Activated naive CD4-positive, alpha-beta T cell treated with anti-CD3 and anti-CD28 coated beads for 36 hours (primary cell): ENCODE measurements around the gene XYLT1. TPM values are rescaled to one million over a fixed set of nuclear protein-coding genes. Genes with fewer than 3 reads are reported as not detected.

Source experiments
- CTCF ChIA-PET: fragments of 350-600 bp; sonication (Branson Sonifier 250); formaldehyde crosslinking; loops from one replicate; lab custom pipeline; 2021; ENCODE audit warnings: antibody characterized with exemption; lab: Charles Lee
- DNase-seq: peaks from one replicate; pipeline ENCODE4 v3.0.0-alpha.2; 2020
- H3K27ac Mint-ChIP-seq: one replicate; pipeline ENCODE4 v1.8.0; 2021; ENCODE audit warnings: mild to moderate bottlenecking, mixed read lengths
- H3K27me3 Mint-ChIP-seq: one replicate; pipeline ENCODE4 v1.8.0; 2021; ENCODE audit warnings: low read depth, mixed read lengths
- H3K36me3 Mint-ChIP-seq: one replicate; pipeline ENCODE4 v1.8.0; 2021; ENCODE audit warnings: low read depth, mixed read lengths
- H3K4me1 Mint-ChIP-seq: one replicate; pipeline ENCODE4 v1.8.0; 2021; ENCODE audit warnings: low read depth, mixed read lengths
- H3K4me3 Mint-ChIP-seq: one replicate; pipeline ENCODE4 v1.8.0; 2021; ENCODE audit warnings: mild to moderate bottlenecking, moderate library complexity, mixed read lengths
- H3K9me3 Mint-ChIP-seq: one replicate; pipeline ENCODE4 v1.8.0; 2021; ENCODE audit warnings: mixed read lengths
- intact Hi-C: fragments of 100-400 bp; cut with micrococcal nuclease; formaldehyde crosslinking; loops from one replicate; pipeline ENCODE4 v1.15.1; 2023
- total RNA-seq, 2 experiments: library from RNA; stranded (reverse); gene quantifications; one replicate each; pipeline ENCODE4 v1.2.3, GENCODE V29; 2021

The XYLT1 gene
- total RNA-seq, 2 experiments from 2014 or later: 3.3 to 4.5 TPM

DNA sequence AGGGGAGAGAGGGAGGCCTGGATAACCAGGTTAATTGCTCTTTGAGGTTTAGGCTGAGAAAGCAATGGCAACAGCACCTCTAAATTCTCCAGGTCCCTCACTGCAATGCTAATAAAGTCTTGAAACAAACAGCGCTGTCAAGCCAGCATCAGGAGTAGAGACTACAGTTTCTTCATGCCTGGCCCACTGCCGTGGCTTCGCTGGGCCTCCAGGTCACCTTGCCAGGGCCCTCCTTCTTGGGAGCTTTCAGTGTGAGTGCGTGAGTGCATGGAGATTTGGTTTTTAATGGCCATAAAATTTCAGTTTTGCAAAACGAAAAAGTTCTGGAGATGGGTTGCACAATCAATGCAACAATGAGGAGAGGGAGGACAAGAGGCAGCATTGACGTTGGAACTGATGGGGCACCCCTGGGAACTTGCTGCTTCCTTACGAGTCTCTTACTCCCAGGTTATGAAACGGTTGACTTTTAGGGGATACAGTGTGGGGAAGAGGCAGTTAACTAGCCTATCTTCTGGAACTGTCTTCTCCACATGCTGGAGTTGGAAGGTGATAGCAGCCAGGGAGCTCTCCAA lies 229.4 kb downstream of the XYLT1 start:
- no peak overlapping the region for H3K27ac Mint-ChIP-seq
- no peaks in the 10 kb centered on the region for H3K9me3 Mint-ChIP-seq
- CTCF ChIA-PET: no interaction called here
- peaks cover 2% of the 10 kb centered on the region for H3K36me3 Mint-ChIP-seq
- DNase-seq: no peak
- H3K4me3 Mint-ChIP-seq: no peak overlapping the region
- H3K27me3 Mint-ChIP-seq: no peaks in the 10 kb centered on the region
- peaks cover 22% of the 10 kb centered on the region for H3K4me1 Mint-ChIP-seq
- intact Hi-C loops: no loop called here

DNA sequence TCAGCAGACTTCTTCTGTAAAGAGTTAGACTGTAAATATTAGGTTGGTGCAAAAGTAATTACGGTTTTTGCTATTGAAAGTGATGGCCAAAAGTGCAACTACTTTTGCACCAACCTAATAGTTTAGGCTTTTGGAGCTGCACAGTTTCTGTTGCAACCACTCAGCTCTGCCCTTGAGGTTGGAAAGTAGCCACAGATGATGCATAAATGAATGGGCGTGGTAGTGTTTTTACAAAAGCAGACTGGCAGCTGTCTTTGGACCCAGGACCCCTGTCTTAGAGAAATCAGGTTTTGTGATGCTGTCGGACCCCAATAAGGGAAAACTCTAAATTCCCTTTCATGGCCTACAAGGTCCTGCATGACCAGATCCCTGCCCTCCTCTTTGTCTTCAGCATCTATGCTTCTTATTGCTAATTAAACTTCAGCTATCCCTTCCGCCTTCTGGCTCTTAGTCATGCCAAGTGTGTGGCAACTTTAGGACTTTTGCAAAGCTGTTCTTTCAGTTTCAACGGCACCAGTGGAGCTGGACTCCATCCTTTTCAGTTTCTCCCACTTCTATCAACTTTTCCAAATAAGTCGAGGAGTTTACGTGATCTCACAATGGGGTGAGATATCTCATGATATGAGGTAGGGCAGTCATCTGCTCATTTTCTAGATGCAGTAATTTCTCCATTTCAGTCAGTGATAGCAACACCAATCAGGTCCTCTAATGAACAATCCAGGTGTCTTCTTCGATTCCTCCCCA lies 232.3 kb downstream of the XYLT1 start:
- H3K9me3 Mint-ChIP-seq: no peaks in the 10 kb centered on the region
- CTCF ChIA-PET: interaction anchor here (0.5 to 0.6 kb wide), 2 partner anchors 83 to 376 kb away, joined by 3 read pairs; no protein-coding TSS in a partner anchor
- DNase-seq: peak; percentile 21
- no peaks in the 10 kb centered on the region for H3K27me3 Mint-ChIP-seq
- H3K4me3 Mint-ChIP-seq: no peak overlapping the region
- H3K4me1 Mint-ChIP-seq: peaks cover 22% of the 10 kb centered on the region
- H3K36me3 Mint-ChIP-seq: peaks cover 2% of the 10 kb centered on the region
- H3K27ac Mint-ChIP-seq: no peak overlapping the region
- intact Hi-C loops: no loop called here

DNA sequence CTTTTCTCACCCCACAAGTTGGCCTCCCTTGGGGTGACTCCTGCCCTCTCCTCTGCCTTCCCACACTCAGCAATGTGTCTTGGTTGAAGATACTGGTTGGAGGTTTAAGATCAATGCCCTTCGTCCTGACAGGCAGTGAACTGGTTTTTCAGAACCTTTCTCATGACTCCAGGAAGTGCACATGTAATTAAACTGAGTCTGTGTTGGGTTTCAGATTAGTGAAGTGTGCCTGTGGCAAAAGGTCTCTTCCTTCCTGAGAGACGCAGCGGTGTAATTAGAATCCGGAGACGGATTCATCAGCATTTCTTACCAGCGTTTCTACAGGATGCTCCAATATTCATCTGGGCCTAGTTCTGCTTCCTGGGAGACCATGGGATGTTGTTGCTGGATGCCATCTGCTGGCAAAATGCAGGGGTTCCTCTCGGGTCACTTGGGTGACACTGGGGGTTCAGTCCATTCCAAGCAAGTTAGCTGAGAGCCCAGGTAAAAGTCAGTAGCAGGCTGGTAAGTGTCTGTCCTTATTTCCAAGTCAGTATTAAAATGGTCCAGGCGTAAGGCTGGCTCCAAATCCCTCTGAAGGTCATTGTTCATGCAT lies 233.3 kb downstream of the XYLT1 start:
- CTCF ChIA-PET: interaction anchor here (0.5 kb wide), 1 partner anchor 82 kb away, joined by 3 read pairs; no protein-coding TSS in a partner anchor
- Mint-ChIP-seq H3K4me1 (peaks cover 22% of the 10 kb centered on the region), H3K4me3 (no peak overlapping the region), H3K36me3 (peaks cover 2% of the 10 kb centered on the region), H3K9me3 (no peaks in the 10 kb centered on the region), H3K27me3 (no peaks in the 10 kb centered on the region), H3K27ac (no peak overlapping the region)
- intact Hi-C loops: no loop called here
- DNase-seq: no peak

DNA sequence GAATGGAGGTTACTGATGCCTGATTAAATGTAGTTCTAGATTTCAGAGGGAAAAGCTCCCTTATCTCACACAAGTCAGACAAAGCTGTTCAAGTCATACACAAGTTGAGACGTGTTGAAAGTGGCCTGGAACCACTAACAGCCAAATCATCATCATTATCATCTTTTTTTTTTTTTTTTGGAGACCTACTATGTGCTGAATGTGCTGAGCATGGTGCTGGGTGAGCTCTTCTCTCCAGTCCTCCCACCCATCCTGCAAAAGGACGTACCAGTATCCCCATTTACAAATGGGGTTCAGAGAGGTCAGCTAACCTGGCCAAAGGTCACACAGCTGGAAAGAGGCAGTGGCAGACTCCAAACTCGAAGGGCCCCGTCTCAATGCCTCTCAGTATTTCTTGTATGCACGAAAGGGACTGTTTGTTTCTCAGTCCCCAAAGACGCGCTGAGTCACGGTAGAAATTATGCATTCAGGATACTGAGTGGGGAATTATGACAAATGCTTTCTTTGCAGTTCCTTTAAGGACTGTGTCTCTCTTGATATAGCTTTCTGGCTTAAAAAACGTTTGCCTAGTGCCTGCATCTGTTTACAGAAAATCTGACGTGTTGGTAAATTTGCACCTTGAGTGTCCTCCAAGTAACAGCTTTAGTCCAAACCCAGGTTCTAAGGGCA lies 235.5 kb downstream of the XYLT1 start:
- Mint-ChIP-seq H3K27me3 (no peaks in the 10 kb centered on the region), H3K4me1 (peaks cover 22% of the 10 kb centered on the region), H3K27ac (no peak overlapping the region), H3K9me3 (no peaks in the 10 kb centered on the region), H3K4me3 (no peak overlapping the region), H3K36me3 (no peaks in the 10 kb centered on the region)
- DNase-seq: no peak
- CTCF ChIA-PET: interaction anchor here (0.6 to 1.0 kb wide), 3 partner anchors 14 to 373 kb away, joined by 3 to 4 read pairs (median 3); no protein-coding TSS in a partner anchor
- intact Hi-C loops: no loop called here

DNA sequence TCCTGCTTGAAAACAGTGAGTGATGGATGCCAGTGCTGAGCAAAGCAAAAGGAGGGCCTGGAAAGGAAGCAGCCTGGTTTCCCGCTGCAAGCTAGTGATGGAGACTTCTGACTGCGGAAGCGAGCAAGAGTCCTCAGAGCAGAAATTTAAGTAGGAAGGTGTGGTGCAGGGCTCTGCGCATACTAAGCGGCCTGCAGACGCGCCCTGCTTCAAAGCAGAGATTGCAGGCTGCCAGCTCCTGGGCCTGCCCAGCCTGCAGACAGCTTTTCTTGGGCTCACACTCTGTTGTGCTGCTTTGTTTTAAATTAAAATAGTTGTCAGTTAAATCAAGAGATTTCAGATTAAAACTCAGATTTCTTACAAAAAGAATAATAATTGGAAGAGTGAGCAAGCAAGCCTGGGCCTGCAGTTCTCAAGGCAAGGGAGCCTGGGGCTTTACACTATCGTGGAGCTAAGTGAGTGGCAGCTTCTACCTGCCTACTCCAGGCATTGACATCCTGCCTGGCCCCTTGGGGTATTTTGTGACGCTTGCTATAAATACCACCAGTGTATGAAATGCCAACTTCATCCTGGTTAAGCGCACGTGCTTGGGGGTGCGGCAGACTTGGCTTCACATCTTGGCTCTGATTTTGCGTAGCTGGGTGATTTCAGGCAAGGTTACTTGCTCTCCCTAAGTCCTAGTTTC lies 237.3 kb downstream of the XYLT1 start:
- no peaks in the 10 kb centered on the region for H3K36me3 Mint-ChIP-seq
- CTCF ChIA-PET: no interaction called here
- no peak overlapping the region for H3K27ac Mint-ChIP-seq
- no peak for DNase-seq
- no peaks in the 10 kb centered on the region for H3K9me3 Mint-ChIP-seq
- H3K27me3 Mint-ChIP-seq: no peaks in the 10 kb centered on the region
- peaks cover 9% of the 10 kb centered on the region for H3K4me1 Mint-ChIP-seq
- H3K4me3 Mint-ChIP-seq: no peak overlapping the region
- intact Hi-C loops: no loop called here

DNA sequence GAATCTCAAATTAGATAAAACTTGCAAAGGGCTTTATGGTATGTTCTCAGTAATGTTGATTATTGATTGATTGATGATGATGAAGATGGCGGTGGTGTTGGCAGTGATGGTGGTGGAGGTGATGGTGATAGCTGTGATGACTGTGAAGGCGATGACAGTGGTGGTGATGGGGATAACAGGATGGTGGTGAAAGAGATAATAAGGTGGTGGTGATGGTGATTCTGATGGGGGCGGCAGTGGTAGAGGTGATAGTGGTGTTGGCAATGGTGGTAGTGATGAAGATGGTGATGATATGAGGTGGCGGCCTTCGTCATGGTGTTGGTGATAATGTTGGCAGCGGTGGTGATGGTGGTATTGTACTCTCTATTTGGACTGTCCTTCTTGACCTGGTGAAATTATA lies 238.3 kb downstream of the XYLT1 start:
- no peak overlapping the region for H3K4me3 Mint-ChIP-seq
- CTCF ChIA-PET: no interaction called here
- intact Hi-C loops: no loop called here

DNA sequence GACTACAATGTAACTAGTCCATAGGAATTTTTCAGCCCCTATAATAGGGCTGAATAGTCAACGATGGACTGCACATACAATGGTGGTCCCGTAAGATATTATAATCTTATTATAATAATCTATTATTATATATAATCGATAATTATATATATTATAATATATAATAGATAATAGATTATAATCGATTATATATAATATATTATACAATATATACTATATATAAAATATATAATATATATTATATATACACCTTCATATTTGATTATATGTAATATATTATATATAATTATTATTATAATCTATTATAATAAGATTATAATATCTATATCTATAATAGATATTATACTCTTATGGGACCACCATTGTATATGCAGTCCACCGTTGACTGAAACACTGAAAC lies 238.8 kb downstream of the XYLT1 start:
- H3K4me1 Mint-ChIP-seq: no peaks in the 10 kb centered on the region
- intact Hi-C loops: no loop called here
- H3K4me3 Mint-ChIP-seq: no peak overlapping the region
- CTCF ChIA-PET: no interaction called here
- no peaks in the 10 kb centered on the region for H3K36me3 Mint-ChIP-seq
- no peak for DNase-seq
- no peak overlapping the region for H3K27ac Mint-ChIP-seq
- no peaks in the 10 kb centered on the region for H3K9me3 Mint-ChIP-seq
- H3K27me3 Mint-ChIP-seq: no peaks in the 10 kb centered on the region

More for the DNA sequence above, 238.3 kb downstream of the XYLT1 start:
- DNase-seq: no peak
- no peaks in the 10 kb centered on the region for H3K9me3 Mint-ChIP-seq
- peaks cover 3% of the 10 kb centered on the region for H3K4me1 Mint-ChIP-seq
- H3K27me3 Mint-ChIP-seq: no peaks in the 10 kb centered on the region
- no peaks in the 10 kb centered on the region for H3K36me3 Mint-ChIP-seq
- H3K27ac Mint-ChIP-seq: no peak overlapping the region

DNA sequence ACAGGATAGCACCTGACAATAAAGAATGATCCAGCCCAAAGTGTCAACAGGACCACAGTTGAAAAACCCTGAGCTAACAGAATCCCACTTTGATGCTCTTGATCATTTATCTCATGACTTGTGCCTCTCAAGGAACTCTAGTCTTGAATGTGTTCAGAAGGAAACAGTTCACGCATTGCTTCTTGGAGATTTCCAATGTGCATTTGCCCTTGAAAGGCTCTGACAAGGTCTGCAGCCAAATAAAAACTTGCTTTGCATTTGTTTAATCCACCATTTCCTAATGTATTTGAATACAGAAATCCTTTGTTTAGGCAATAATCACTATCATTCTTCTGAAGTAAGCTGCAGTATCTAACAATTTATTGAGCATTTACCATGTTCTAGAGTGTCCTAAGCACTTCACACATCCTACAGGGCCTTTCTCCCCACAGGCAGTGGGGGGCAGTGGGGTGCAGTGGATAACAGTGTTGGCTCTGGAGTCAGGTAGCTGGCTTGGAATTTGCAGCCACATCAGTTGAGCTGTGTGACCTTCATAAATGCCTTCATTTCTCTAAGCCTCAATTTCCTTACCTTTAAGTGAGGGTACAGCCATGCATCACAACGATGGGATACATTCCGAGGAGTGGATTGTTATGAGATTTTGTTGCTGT lies 239.7 kb downstream of the XYLT1 start:
- H3K27ac Mint-ChIP-seq: no peak overlapping the region
- CTCF ChIA-PET: interaction anchor here (0.7 to 0.8 kb wide), 2 partner anchors 48 to 237 kb away, joined by 3 read pairs; no protein-coding TSS in a partner anchor
- H3K4me1 Mint-ChIP-seq: no peaks in the 10 kb centered on the region
- DNase-seq: peak; percentile 14
- intact Hi-C loops: no loop called here
- H3K27me3 Mint-ChIP-seq: no peaks in the 10 kb centered on the region
- H3K36me3 Mint-ChIP-seq: no peaks in the 10 kb centered on the region
- H3K9me3 Mint-ChIP-seq: no peaks in the 10 kb centered on the region
- no peak overlapping the region for H3K4me3 Mint-ChIP-seq

DNA sequence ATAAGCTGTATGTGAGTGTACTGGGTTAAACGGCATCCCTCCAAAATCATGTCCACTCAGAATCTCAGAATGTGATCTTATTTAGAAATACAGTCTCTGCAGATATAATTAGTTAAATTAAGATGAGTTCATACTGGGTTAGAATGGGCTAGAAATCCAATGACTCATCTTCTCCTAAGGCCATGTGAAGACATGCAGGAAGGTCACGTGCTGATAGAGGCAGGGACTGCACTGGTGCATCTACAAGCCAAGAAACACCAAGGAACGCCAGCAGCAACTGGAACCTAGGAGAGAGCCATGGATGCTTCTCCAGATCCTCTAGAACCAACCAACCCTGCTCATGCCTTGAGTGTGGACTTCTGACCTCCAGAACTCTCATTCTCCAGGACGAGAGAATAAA lies 241.0 kb downstream of the XYLT1 start:
- no peaks in the 10 kb centered on the region for H3K27me3 Mint-ChIP-seq
- intact Hi-C loops: no loop called here
- no peaks in the 10 kb centered on the region for H3K36me3 Mint-ChIP-seq
- H3K27ac Mint-ChIP-seq: no peak overlapping the region
- H3K4me1 Mint-ChIP-seq: no peaks in the 10 kb centered on the region
- H3K4me3 Mint-ChIP-seq: no peak overlapping the region
- CTCF ChIA-PET: no interaction called here
- H3K9me3 Mint-ChIP-seq: no peaks in the 10 kb centered on the region
- DNase-seq: no peak

DNA sequence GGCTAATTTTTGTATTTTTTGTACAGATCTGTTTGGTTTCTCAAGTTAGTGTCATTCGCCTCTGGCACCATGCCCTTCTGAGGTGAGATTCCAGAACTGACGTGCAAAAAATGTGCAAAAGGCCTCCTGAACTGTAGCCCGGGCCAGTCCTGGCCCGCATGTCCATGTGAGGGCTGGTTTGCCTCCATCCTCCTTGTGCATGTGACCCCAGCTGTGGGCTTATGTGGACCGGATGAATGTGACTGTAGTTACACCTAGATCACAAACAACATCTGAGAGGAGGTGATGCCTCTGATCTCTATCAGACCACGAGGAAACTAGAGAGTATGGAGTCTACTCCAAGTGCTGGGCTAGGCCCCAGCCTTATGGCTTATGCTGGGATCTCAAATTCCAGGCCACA lies 241.6 kb downstream of the XYLT1 start:
- Mint-ChIP-seq H3K36me3 (no peaks in the 10 kb centered on the region), H3K4me3 (no peak overlapping the region), H3K9me3 (no peaks in the 10 kb centered on the region), H3K4me1 (no peaks in the 10 kb centered on the region), H3K27ac (no peak overlapping the region), H3K27me3 (no peaks in the 10 kb centered on the region)
- CTCF ChIA-PET: interaction anchor here (0.6 kb wide), 2 partner anchors 57 to 133 kb away, joined by 3 to 4 read pairs; no protein-coding TSS in a partner anchor
- no peak for DNase-seq
- intact Hi-C loops: no loop called here

DNA sequence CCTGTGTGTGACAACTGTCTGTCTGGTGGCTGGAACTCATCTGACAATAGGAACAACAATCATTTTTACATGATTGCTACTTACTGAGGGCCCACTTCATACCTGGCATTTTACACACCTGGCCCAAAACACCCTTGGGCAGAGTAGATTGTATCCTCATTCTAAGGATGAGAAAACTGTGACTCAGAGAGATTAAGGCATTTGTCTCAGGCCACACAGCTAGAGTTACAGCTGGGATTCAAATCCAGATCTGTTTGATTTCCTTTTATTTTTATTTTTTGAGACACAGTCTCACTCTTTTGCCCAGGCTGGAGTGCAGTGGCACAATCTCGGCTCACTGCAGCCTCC lies 242.1 kb downstream of the XYLT1 start:
- Mint-ChIP-seq H3K27me3 (no peaks in the 10 kb centered on the region), H3K27ac (no peak overlapping the region), H3K9me3 (no peaks in the 10 kb centered on the region), H3K4me1 (no peaks in the 10 kb centered on the region), H3K4me3 (no peak overlapping the region), H3K36me3 (no peaks in the 10 kb centered on the region)
- intact Hi-C loops: no loop called here
- DNase-seq: no peak
- CTCF ChIA-PET: interaction anchor here (0.6 kb wide), 2 partner anchors 56 to 133 kb away, joined by 3 to 4 read pairs; no protein-coding TSS in a partner anchor
